HCT116 (cell line): ENCODE results near the gene TCP1.
"Not testable (repeated sequence)": the region's sequence is repeated elsewhere in the genome, so short reads cannot be mapped to it uniquely, and the experiment has no call there.

ENCODE experiments used
- EZH2 ChIP-seq: fragments of 200-600 bp; sonication (generic); IDR thresholded peaks from 2 replicates; pipeline ENCODE4 v1.6.1; 2017; ENCODE audit warnings: antibody characterized with exemption, mixed run types
- FOSL1 ChIP-seq: IDR thresholded peaks from 2 replicates; pipeline ENCODE4 v1.6.1; 2012; ENCODE audit warnings: low read depth
- POLR2AphosphoS5 ChIP-seq: IDR thresholded peaks from 2 replicates; pipeline ENCODE4 v1.6.1; 2011; ENCODE audit warnings: mild to moderate bottlenecking, low read depth, low read length, moderate library complexity
- RAD21 ChIP-seq: IDR thresholded peaks from 2 replicates; pipeline ENCODE4 v1.6.1; 2012; ENCODE audit warnings: low read depth, mild to moderate bottlenecking
- SIN3A ChIP-seq: IDR thresholded peaks from 2 replicates; pipeline ENCODE4 v1.6.1; 2012; ENCODE audit warnings: low read depth
- YY1 ChIP-seq: IDR thresholded peaks from 2 replicates; pipeline ENCODE4 v1.6.1; 2011; ENCODE audit warnings: low read length, low read depth, moderate library complexity, mild to moderate bottlenecking; ENCODE audit not compliant: insufficient replicate concordance; ENCODE audit errors: extremely low read depth
- ZFX ChIP-seq: fragments of 450-650 bp; IDR thresholded peaks from 2 replicates; pipeline ENCODE4 v1.6.1; 2017
- TF ChIP-seq, protein P1 (sequence below), 3 experiments: fragments of 200-600 bp in 1 of 3; sonication (generic) in 1 of 3; IDR thresholded peaks in 2 of 3; conservative IDR thresholded peaks in 1 of 3; 2 replicates each; pipeline ENCODE4 v1.5.1; 2012 to 2017; ENCODE audit warnings: low read depth in 2 of 3, low read length in 2 of 3, antibody characterized with exemption in 1 of 3, borderline replicate concordance in 1 of 3, control low read depth in 1 of 3, mild to moderate bottlenecking in 1 of 3, mixed read lengths in 1 of 3, mixed run types in 1 of 3, moderate library complexity in 1 of 3; ENCODE audit not compliant: insufficient read depth in 1 of 3
- TF ChIP-seq, protein P2 (sequence below): IDR thresholded peaks from 2 replicates; pipeline ENCODE4 v1.6.1; 2012; ENCODE audit warnings: low read depth

DNA sequence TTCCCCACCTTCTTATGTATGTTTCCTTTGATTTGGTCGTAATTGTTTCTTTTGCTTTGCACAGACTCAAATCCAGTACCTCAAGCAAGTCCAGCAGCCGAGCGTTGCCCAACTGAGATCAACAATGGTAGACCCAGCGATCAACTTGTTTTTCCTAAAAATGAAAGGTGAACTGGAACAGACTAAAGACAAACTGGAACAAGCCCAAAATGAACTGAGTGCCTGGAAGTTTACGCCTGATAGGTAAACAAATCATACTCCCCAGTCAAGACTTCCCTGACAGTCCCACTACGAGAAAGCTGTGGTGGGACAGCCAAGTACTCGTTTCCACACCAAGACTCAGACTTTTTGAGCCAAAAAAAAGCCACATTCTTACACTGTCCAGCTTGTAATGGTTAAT lies 41.3 kb downstream of the TCP1 start:
- TF ChIP-seq, protein P1, sequence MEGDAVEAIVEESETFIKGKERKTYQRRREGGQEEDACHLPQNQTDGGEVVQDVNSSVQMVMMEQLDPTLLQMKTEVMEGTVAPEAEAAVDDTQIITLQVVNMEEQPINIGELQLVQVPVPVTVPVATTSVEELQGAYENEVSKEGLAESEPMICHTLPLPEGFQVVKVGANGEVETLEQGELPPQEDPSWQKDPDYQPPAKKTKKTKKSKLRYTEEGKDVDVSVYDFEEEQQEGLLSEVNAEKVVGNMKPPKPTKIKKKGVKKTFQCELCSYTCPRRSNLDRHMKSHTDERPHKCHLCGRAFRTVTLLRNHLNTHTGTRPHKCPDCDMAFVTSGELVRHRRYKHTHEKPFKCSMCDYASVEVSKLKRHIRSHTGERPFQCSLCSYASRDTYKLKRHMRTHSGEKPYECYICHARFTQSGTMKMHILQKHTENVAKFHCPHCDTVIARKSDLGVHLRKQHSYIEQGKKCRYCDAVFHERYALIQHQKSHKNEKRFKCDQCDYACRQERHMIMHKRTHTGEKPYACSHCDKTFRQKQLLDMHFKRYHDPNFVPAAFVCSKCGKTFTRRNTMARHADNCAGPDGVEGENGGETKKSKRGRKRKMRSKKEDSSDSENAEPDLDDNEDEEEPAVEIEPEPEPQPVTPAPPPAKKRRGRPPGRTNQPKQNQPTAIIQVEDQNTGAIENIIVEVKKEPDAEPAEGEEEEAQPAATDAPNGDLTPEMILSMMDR (IDR thresholded peaks at IDR 0.05 in 2 of 3, conservative IDR thresholded peaks at IDR 0.05 in 1 of 3; ENCODE audit: borderline replicate concordance in 1 of 3, insufficient read depth in 1 of 3, low read depth in 2 of 3, low read length in 2 of 3) = not testable (repeated sequence)
- TF ChIP-seq EZH2, YY1, FOSL1, POLR2AphosphoS5, RAD21, SIN3A, ZFX: not testable (repeated sequence)
- TF ChIP-seq, protein P2, sequence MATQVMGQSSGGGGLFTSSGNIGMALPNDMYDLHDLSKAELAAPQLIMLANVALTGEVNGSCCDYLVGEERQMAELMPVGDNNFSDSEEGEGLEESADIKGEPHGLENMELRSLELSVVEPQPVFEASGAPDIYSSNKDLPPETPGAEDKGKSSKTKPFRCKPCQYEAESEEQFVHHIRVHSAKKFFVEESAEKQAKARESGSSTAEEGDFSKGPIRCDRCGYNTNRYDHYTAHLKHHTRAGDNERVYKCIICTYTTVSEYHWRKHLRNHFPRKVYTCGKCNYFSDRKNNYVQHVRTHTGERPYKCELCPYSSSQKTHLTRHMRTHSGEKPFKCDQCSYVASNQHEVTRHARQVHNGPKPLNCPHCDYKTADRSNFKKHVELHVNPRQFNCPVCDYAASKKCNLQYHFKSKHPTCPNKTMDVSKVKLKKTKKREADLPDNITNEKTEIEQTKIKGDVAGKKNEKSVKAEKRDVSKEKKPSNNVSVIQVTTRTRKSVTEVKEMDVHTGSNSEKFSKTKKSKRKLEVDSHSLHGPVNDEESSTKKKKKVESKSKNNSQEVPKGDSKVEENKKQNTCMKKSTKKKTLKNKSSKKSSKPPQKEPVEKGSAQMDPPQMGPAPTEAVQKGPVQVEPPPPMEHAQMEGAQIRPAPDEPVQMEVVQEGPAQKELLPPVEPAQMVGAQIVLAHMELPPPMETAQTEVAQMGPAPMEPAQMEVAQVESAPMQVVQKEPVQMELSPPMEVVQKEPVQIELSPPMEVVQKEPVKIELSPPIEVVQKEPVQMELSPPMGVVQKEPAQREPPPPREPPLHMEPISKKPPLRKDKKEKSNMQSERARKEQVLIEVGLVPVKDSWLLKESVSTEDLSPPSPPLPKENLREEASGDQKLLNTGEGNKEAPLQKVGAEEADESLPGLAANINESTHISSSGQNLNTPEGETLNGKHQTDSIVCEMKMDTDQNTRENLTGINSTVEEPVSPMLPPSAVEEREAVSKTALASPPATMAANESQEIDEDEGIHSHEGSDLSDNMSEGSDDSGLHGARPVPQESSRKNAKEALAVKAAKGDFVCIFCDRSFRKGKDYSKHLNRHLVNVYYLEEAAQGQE = not testable (repeated sequence)
